UCSD-AML1 (cell line): Measurements from ENCODE around the gene NTMT2.
"Not testable (repeated sequence)": the region's sequence is repeated elsewhere in the genome, so short reads cannot be mapped to it uniquely, and the experiment has no call there.

ENCODE experiments used
- DNase-seq: peaks from one replicate; lab custom pipeline; 2025; ENCODE audit not compliant: unreplicated experiment; lab: John Stamatoyannopoulos, UW

Gene NTMT2

GRCh38 chr1:170156594-170156993, 10.8 kb downstream of the NTMT2 start:
- DNase-seq: no peak

GRCh38 chr1:170157820-170158219, 12.1 kb downstream of the NTMT2 start:
- no peak for DNase-seq

DNA sequence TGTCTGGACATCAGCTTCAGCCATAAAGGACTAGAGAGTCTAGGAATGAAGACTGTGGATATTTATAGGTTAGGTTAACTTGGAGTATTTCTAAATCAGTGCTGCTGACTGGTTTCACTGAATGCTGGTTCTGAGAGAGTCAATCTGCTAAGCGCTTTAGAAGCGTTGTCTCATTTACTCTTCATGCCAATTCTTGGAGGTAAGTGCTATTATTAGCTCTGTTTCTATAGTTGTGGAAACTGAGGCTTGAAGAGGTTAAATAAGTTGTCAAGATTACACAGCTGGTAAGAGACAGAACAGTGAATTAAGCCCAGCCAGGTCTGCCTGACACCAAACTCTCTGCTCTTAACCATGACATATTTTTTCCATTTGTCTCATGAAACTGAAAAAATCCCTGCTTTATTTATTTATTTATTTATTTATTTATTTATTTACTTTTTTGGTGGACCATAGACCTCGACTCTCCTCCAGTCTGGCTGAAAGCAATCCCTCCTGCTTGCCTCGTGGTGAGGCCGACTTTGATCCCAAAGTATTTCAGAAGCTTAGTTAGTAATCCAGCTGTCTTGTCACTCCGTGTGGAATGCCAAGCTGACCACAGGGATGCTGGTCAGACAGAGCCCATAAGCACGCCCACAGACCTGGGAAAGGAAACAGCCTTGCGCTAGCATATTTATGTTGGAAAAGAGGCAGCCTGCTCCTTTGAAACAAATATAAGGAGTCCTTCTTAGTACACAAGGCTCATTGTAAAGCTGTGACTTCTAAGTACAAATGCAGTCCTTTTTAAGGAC, 16.9 kb downstream of the NTMT2 start:
- DNase-seq: no peak

GRCh38 chr1:170164103-170164763, 18.5 kb downstream of the NTMT2 start:
- DNase-seq: no peak

DNA sequence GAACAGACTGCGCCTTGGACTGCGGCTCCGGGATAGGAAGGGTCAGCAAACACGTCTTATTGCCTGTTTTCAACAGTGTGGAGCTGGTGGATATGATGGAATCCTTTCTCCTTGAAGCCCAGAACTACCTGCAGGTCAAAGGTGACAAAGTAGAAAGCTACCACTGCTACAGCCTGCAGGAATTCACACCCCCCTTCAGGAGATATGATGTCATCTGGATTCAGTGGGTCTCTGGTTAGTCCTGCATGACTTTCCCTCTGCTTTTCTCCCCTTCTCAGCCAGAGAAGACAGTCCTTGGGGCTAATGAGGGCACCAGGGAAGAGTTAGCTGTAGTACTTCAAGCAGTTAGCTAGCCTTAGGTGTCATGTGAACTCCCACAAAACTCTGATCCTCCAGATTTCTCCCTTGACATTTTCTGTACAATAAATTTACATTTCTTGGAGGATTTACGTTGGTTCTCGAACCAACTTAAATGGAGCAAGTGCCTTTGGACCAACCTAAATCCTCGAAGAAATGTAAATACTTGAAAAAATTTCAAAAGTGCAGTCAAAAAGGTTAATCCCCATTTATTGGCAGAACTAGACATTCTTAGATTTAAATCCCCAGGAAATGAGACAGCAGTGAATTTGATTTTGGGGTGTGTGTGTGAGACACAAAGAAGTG, 20.9 kb downstream of the NTMT2 start:
- no peak for DNase-seq

DNA sequence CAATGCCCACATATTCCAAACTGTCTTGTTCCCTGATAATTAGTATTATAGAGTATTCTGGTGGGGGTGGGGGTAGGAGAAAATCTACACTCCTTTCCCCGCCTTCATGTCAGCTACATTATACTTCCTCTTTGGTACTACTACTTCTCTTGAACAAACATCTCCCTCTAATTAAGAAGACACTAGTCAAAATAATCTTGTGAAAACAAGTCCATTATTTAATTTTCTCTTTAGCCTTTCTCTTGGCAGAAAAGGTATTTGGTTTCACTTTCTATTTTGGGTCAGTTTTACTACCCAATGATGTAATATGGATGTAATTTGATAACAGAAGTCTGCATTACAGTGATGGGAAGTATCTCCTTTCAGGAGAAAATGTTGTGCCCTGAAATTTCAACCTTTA, 22.5 kb downstream of the NTMT2 start:
- no peak for DNase-seq

DNA sequence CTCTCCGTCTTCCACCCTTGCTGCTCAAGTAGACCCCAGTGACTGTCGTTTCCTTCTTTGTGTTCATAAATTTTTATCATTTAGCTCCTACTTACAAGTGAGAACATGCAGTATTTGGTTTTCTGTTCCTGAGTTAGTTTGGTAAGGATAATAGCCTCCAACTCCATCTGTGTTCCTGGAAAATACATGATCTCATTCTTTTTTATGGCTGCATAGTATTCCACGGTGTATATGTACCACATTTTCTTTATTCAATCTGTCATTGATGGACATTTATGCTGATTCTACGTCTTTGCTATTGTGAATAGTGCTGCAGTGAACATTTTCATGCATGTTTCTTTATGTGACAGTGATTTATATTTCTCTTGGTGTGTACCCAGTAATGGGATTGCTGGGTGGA, 24.8 kb downstream of the NTMT2 start:
- not testable (repeated sequence) for DNase-seq

GRCh38 chr1:170174395-170174794, 28.6 kb downstream of the NTMT2 start:
- DNase-seq: no peak

GRCh38 chr1:170175041-170175440, 29.3 kb downstream of the NTMT2 start:
- no peak for DNase-seq

- no peak for DNase-seq
Measured at GRCh38 chr1:170175484-170175883, 29.7 kb downstream of the NTMT2 start.

DNA sequence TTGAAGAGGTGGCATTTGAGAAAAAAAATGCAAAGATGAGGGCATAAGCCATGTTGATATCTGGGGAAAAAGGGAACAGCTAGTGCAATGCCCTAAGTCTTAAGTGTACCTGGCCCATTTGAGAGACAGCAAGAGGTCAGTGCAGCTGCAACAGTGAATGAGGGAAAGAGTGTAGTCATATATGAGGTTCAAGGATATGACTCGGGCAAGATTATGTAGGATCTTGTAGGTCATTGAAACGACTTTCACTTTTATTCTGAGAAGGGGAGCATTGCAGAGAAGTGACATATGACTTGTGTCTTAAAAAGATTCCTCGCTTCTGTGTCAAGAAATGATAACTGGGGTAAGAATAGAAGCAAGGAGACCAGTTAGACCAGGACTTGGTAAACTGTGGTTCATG, 31.0 kb downstream of the NTMT2 start:
- no peak for DNase-seq

GRCh38 chr1:170182442-170182841, 36.7 kb downstream of the NTMT2 start:
- no peak for DNase-seq

GRCh38 chr1:170192546-170192945, 46.8 kb downstream of the NTMT2 start:
- DNase-seq: no peak

DNA sequence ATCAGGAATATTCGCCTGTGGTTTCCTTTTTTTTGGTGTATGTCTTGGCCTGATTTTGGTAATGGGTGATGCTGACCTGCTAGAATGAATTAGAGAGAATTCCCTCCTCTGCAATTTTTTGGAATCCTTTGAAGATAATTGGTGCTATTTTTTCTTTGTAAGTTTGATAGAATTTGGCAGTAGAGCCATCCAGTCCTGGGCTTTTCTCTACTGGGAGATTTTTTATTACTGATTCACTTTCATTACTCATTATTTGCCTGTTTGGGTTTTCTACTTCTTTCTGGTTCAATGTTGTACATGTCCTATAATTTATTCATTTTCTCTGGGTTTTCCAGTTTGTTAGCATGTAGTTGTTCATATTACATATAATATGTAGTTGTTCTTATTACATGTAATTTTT, 48.7 kb downstream of the NTMT2 start:
- DNase-seq: no peak

DNA sequence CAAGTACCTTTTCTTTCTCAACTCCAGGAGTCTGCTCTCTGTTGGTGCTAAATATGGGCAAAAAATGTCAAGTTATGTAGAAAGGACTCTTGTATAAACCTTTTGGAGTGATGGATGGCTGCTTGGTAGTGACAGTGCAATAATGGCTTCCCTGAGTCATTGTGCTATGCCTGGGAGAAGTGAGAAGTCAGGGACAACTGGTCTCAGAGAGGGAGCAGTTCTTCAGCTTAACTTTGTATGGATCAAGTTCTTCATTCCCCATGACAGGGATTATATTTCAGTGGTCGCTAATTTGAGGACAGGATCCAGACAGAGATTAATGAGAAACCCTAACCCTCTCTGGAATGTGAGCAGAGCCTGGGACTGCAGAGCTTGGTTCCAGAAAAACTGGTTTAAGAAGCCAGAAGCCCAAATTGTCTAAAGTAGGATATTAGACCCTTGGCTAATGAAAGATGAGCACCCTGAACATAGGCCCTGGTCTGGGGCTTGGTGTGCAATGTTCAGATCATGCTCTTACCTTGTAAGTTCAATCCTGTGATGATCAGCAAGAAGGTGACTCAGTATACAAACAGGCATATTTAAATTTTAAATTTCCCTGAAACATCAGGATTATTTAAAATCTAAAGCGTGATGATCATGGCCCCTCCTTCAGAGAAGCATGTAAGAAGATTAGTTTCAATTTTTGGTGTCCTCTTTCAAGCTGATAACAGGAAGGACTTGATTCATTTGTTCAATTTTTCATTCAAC, 50.9 kb downstream of the NTMT2 start:
- DNase-seq: no peak

DNA sequence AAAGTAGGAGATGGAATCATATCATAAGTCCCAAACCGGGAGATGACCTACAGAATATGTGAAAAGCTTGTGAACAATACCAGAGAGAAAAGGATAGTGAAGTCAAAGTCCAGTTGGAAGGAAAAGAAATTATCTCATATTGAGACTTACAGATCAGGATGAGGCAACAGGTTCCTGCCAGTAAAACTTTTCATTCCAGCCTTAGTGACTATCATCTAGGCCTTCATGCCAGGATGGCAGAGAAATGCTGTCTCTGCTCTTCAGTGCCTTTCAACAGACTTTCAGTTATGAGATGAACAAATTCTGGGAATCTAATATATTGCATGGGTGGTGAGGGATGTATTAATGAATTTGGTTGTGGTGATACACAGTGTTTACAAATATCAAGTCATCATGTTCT, 52.3 kb downstream of the NTMT2 start:
- no peak for DNase-seq

- DNase-seq: no peak
Measured at GRCh38 chr1:170198584-170198983, 52.8 kb downstream of the NTMT2 start.

GRCh38 chr1:170200161-170200560, 54.4 kb downstream of the NTMT2 start:
- no peak for DNase-seq

GRCh38 chr1:170200621-170201397, 55.0 kb downstream of the NTMT2 start:
- DNase-seq: no peak

DNA sequence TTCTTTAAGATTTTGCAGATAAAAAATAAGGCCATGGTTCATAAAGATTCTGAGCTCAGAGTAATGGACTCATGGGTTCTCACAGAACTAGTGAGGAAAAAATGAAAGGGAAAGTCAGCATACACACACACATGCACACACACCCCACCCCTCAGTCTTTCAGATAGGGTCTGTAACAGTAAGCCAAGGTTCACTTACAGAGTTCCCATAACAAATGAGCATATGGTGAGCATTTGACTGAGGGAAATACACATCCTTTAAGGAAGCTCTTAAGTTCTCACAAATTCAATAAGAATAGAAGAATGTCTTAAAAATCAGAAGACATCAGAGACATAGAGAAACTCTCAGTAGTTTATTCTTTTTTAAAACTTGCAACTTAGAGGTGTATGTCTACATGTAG, 57.9 kb downstream of the NTMT2 start:
- DNase-seq: no peak

DNA sequence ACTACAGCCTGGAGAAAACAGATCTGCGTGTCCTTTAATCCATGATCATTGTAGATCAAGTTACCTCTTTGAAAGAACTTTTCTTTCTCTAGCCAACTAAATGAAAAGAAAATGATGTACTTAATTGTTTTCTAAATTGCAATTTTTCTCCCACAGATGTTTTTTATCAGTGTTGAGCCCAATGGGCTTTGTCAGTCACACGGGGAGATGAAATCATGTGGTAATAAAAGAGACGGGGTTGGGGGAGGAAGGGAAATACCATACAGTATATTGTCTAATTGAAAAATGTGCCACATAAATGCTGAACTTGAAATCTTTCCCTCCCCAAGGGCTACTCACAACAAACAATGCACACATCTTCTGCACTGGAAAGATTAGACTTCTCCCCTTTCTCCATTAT, 58.4 kb downstream of the NTMT2 start:
- no peak for DNase-seq
